ENCODE results near the gene DOK5.

GRCh38 chr20:54555150-54555549 lies 79.8 kb downstream of the DOK5 start:
- TF ChIP-seq EGR1 (IDR thresholded peaks at IDR 0.05): no peak
- TF ChIP-seq EP300 (IDR thresholded peaks at IDR 0.05; ENCODE audit: borderline replicate concordance): no peak
- TF ChIP-seq RAD21 (IDR thresholded peaks at IDR 0.05; ENCODE audit: low read depth): no peak
- no peak for TF ChIP-seq USF1 (IDR thresholded peaks at IDR 0.05)
